ENCODE results near the gene EXOC3L1.

The EXOC3L1 gene

DNA sequence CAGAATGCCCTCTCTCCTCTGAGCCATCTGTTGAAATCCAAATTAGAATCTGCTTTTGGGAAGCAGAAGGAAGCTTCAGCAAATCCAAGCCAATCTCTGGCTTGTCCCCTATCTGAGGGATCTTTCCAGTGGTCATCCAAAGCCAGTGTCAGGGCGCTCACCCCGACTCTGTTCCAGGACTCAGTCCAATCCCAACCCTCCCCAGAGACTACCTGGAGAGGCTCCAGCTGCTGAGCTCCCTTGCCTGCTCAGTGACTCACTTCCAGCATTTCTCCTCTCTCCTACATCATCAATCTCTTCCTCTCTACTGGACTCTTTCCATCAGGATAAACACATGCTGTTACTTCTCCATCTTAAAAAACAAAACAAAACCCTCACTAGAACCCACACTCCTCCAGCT lies 8.6 kb downstream of the EXOC3L1 start:
- no peak for DNase-seq

DNA sequence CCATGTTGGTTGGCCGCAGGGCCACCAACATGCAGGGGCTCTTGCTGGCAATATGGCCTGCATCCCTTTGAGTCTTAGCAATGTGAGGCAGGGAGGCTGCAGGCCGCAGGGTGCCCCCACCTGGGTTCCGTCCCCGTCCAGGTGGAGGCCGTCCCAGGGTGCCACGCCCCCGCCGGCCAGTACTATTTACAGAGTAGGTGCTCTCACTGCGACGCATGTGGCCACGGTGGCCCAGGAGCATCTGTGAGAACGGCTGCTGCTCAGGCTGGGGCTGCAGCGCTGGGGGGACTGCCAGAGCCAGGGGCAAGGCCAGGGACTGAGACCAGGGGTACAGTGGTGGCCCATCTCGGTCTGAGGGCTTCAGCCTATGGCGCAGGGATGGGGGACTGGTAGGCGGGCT lies 9.8 kb downstream of the EXOC3L1 start:
- no peak for DNase-seq

DNA sequence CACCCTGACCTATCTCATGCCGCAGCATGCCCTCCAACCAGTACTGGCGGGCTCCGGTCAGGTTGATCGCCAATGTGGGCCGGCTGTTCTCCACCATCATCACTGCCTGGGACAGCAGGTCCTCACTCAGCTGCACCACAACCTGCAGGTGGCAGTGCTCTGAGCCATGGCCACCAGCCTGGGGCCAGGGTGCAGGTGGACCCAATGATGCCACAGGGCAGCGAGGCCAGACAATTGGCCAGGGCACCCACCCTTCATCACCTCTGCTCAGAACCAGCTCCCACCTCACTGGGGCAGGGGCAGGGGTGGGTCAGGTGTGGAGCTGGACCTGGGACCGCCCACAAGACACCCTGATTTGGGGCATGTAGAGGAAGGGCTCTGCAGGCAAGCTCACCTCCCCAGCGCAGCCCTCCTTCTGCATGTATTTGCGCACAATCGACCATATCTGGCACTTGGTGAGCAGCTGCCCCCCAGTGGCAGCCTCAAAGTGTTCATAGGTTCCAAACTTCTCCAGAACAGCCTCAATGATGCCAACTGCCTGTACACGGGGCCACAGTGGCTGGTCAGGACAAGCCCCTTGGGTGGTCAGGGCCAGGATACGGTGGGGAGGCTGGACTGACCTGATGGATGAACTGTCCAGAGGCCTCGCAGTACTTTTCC lies 10.4 kb downstream of the EXOC3L1 start:
- DNase-seq = peak; percentile 52

DNA sequence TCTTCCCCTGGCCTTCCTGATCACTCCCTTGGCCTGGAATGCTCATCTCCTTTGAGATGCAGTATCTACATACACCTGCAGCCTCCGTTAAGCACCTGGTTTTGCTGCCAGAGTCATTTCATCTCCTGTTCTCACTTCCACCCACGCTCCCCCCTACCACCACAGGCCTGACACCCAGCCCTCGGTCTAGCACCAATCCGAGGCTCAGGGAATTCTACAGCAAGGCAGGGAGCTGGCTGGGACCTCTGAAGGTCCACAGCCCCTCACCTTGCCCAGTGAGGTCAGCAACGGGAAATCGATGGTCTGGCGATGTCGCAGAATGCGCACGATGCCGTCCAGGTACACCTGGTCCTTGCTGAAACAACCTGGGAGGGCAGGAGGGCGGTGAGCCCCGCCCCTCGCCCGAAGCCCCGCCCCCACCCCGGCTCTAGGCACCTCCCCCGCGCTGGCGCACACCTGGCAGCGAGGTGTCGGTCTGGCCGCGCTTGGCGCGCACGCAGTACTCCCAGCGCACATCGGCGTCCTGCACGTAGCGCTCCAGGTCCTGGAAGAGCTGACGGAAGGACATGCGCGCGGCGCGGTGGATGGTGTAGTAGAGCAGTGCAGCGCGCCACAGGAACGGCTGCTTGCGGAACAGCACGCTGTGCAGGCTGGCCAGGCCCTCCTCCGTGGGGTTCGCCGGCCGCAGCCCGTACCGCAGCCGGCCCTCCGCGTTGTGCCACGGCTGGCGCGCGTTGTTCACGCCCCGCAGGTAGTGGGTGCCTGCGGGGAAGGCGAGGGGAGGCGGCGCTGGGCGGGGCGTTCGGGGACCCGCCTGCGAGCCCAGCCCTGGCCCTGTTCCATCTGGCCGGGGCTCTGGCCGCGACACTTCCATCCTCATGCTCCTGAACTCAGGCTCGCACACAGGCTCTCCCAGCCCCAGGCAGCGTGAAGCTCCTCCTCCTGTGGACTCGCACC lies 11.9 kb downstream of the EXOC3L1 start:
- peak; percentile 37 for DNase-seq

DNA sequence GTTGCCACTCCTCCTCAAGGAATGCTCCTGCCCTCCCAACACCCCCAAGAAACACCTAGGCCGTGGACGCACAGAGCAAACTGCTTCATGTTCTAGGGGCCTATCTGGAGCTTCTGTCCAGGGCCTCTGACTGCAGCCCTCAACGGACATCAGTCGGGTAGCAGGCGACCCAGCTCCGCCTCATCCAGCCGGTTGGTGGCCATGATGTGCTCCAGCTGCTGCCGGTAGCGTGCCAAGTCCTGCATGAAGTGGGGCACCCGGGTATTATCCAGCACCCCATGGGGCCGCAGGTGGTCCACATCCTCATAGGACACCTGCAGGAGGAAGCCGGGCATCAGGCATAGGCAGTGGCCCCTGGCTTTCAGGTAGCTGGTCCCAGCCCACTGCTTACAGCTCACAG lies 13.3 kb downstream of the EXOC3L1 start:
- no peak for DNase-seq

DNA sequence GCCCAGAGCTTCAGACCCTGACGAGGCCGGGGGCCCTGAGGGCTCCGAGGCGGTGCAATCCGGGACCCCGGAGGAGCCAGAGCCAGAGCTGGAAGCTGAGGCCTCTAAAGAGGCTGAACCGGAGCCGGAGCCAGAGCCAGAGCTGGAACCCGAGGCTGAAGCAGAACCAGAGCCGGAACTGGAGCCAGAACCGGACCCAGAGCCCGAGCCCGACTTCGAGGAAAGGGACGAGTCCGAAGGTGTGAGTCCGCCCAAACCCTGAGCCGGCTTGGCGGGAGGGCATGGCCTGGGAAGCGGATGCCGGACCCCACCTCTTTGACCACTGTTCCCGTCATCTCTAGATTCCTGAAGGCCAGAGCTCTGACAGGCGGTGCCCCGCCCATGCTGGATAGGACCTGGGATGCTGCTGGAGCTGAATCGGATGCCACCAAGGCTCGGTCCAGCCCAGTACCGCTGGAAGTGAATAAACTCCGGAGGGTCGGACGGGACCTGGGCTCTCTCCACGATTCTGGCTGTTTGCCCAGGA lies 15.2 kb downstream of the EXOC3L1 start:
- DNase-seq = no peak

DNA sequence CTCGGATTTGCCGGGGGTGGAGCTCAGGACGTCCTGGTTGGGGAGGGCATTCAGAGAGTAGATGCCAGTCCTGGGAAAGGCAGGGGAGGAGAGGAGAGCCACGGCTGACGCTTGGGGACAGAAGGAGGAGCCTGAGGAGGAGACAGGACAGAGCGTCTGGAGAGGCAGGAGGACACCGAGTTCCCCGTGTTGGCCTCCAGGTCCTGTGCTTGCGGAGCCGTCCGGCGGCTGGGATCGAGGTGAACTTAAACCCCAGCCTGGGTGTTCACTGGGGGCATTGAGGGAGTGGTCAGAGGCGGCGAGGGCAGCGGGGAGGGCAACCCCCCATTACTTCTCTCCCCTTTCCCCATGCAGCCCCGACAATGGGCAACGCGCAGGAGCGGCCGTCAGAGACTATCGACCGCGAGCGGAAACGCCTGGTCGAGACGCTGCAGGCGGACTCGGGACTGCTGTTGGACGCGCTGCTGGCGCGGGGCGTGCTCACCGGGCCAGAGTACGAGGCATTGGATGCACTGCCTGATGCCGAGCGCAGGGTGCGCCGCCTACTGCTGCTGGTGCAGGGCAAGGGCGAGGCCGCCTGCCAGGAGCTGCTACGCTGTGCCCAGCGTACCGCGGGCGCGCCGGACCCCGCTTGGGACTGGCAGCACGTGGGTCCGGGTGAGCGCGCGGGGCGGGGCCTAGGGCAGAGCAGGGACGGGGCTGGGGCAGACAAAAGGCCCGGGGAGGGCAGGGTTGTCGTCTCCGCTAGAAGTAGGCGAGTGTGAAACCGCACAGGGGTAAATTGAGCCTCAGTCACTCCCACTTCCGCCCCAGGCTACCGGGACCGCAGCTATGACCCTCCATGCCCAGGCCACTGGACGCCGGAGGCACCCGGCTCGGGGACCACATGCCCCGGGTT lies 15.9 kb downstream of the EXOC3L1 start:
- DNase-seq = peak; percentile 85

DNA sequence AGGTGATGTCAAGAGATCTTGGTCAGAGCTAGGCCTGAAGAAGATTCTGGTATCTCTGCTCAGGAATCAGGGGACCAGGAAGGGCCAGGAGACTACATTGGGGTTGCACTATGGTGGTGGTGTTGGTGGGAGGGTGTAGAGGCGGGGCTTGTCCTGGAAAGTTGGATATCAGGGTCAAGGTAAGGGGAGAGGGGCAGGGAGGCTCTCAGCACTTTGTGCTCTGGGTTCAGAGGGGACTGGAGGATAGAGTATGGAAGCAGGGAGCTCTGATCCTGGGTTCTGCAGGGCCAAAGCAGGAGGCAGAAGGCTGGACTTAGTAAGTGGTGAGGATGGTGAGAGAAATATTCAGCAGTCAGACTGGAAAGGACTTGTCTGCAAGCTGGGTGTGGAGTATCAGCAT lies 16.6 kb downstream of the EXOC3L1 start:
- no peak for DNase-seq

DNA sequence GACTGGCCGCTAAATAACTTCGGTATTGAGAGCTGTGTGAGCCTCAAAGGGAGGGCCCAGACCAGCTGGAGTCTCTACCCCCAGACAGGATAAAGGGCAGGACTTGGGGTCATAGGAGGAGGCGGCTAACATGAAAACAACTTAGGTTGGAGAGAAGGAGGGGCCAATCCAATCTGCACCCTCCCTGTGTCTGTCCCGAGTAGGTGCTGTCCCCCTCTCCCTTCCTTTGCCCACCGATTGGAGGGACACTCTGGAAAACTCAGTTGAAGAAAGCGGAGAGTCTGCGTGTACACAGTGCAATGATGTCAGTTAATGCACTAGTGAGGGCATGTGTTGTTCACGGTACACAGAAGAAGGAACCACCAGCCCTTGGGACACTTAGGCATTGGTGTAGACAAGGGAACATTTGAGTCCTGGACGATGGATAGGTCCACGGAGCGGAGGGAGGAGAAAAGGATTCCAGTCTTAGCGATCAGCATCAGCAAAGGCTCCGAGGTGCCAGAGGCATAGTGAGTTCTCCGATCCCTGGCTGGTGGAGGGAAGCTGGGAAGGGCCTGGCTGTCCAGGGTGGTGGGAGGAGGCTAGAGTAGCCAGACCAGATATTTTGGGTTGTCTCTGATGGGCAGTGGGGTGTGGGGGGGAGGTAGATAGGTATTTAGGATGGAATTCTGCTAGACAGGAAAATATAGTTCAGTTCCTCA lies 18.8 kb downstream of the EXOC3L1 start:
- no peak for DNase-seq

DNA sequence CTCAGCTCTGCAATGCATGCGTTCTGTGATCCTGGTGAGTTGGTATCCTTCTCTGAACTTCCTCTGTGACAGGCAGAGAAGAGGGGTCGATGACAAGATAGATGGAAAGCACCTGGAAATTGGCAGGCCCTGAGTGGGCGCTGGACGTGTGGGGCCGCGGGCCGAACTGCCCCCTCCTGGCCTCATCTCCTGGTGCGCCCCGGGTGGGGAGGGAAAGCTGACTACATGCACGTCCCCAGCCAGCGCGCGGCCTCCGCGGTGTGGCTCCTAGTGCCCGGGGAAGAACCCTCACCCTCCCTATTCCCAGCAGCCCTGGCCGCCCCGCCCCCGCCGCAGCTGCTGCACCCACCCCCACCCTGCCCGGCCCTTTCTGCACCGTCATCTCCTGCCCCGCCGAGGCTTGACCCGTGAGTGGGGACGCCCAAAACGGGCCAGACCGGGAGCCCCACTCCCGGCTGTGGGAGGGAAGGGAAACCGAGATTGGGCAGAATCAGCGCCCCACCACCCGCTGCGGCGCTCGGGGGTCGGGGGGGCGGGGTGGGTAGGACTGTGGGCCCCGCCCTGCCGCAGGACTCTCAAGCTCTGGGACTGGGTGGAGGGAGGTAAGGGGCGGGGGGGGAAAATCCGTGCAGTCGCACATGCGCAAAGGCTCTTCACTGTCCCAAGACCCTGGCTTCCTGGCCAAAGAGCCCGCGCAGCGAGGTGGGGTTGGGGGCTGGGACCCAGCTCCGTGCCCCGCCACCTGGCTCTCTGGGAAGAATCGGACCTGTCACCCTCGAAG lies 19.6 kb downstream of the EXOC3L1 start, which contains the start of gene NOL3:
Gene NOL3 (plus strand): TSS at position 371 of the 781 bp plus-strand sequence.
- DNase-seq = peak; percentile 47

DNA sequence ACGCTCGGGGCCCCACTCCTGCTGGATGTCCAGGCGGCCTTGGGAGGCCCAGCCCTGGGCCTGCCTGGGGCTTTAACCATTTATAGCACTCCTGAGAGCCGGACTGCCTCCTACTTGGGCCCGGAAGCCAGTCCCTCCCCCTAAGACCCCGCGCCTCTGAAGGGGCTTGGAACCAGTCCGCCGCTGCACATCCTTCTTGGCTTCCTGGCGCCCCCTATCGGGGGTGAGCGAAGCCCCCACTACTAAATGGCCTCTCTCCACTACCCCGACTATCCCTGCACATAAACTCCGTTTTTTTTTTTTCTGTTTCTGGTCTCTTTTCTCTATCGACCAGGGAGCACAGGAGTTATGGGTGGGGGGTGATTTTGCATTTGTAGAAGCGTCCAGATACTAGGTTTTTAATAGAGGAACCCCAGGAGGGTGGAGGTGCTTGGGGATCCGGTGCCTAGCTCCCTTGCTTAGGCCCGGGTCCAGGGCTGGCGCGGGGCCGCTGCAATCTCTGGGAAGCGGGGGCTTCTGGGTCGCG lies 20.2 kb downstream of the EXOC3L1 start:
- DNase-seq = peak; percentile 42

DNA sequence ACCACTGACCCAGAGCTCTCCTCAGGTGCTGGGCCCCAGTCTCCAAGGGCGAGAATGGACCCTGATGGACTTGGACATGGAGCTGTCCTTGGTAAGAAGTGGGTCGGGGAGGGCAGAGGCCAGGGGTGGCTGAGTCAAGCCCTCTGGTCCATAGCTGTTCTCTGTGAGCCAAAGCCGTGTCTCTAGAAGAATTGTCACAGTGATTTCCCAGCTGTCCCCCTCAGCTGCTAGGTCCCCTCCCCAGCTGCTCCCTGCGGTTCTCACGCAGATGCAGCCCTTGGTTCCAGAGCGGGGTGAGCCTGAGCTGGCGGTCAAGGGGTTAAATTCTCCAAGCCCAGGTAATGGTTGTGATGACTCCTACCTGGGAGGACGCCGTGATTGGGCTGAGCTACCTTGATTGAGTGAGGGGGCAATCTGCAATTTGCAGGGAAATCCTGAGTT lies 20.9 kb downstream of the EXOC3L1 start:
- DNase-seq = no peak

DNA sequence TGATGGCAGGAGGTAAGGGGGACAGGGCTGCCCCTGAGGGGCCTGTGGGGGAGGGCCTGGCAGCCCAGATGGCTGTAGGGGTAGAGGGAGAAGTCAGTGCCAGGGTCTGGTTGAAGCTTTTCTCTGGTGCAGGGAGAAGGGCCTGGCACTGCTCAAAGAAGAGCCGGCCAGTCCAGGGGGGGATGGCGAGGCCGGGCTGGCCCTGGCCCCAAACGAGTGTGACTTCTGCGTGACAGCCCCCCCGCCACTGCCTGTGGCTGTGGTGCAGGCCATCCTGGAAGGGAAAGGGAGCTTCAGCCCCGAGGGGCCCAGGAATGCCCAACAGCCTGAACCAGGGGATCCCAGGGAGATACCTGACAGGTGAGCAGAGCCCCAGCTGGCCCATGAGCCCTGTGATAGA lies 22.3 kb downstream of the EXOC3L1 start:
- DNase-seq = no peak

DNA sequence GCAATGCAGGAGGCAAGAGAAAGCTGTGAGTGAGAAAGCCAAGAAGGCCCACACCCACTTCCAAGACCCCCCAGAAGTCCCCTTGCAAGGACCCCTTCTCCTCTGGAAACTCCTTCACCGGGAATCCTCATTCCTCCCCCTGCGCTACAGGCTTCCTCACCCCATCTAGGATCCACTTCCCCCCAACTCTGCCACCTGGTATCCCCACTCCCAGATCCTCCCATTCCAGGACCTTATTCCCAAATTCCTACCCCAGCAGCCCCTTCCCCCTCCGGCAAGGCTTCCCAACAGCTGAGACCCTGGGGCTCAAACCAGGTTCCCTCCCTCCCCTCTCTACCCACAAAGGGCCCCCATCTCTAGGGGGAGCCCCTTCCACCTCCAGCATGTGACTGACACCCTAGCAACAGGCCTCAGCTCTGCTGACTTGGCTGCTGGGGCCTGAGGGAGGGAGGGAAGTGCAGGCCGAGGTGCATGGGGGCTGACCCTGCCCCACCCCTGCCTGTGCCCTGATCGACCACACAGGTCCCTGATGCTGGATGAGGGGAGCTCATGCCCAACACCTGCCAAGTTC lies 23.3 kb downstream of the EXOC3L1 start:
- no peak for DNase-seq

DNA sequence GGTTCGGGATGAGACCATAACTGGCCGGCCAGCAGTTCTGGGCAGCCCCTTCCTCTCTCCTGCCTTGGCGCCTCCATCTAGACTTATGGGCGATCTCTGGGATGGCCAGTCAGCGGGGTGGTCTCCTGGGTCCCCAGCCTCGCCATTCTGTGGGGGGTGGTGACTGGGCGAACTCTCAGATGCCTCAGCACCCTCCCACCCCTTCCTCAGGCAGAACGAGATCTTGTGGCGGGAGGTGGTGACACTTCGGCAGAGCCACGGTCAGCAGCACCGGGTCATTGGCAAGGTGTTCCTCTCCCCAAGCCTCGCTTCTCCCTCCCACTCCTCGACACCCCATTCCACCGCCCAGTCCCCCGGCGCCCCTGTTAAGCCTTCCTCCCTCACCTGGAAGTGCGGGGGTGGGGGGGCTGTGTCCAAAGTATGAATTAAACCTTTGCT lies 23.8 kb downstream of the EXOC3L1 start:
- DNase-seq = no peak

DNA sequence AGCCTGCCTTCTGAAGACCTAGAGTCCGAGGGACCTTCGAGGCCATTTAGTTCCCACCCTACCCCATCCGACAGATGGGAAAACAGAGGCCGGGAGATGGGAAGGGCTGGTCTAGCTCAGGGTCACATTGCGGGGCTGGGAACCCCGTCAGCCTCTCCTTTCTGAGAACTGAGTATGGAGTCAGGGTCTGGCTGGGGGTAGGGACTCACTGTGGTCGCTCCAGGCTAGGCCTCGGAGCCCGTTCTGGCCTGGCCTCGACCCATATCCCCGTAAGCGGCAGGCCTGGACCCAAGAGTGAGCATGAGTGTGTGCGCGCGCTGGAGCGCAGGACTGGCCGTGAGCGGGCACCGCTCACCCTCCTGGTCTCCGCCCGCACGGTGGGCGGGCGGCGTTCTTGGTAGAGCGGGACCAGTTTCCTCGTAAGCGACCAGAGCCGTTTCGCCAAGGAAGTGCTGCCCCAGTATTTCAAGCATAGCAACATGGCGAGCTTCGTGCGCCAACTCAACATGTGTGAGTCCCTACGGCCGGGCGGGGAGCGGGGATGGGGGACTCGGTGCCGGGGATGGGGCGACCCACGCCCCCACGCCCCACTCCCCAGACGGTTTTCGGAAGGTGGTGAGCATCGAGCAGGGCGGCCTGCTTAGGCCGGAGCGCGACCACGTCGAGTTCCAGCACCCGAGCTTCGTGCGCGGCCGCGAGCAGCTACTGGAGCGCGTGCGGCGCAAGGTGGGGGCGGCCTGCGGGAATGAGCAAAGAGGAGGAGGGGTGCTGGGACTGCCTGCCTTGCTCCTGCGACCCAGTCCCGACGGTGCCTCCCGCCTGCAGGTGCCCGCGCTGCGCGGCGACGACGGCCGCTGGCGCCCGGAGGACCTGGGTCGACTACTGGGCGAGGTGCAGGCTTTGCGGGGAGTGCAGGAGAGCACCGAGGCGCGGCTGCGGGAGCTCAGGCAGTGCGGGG lies 24.5 kb downstream of the EXOC3L1 start:
- no peak for DNase-seq

DNA sequence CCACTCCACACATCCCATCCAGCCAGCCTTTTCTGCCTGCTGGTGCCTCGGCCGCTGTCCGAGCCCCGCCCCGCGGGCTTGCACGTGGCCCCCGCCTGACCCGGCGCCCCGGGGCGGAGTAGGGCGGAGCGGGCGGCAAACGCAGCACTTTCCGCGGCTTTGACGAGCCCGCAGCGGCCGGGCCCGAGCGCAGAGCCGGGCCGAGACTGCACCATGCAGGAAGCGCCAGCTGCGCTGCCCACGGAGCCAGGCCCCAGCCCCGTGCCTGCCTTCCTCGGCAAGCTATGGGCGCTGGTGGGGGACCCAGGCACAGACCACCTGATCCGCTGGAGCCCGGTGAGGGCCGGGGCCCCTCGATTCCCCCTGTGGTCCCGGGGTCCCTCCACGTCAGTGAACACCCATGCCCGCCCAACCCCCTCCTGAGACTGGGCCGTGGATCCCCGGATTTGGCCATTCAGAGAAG lies 25.3 kb downstream of the EXOC3L1 start, which contains the start of gene HSF4:
Gene HSF4 (plus strand): TSS at position 147 of the 463 bp plus-strand sequence. CDS start 67 bp downstream, at position 214.
- peak; percentile 32 for DNase-seq

DNA sequence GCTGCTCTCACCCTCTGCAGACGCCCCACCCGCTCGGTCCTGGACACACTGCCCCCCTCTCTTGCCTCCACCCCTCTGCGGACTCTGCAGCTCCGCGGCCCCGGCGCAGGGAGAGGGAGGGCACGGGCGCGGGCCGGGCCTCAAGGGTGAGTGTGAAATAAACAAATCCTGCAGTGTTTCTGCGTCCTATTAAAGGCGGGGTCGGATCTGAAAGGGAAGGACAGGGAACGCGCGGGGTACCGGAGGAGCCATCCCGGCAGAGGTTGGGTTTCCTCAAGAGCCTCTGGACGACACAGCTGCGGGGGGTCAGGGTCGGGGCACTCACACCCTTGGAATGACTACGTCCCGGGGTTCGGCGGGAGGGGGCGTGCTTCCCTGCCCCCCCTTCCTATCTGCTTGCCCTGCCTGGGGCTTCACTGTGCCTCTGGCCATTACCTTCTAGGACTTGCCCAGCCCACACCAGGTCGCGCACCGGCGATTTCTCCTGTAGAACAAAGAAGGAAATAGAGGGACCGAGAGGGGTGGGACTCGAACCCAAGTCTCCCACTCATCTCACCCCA lies 25.9 kb downstream of the EXOC3L1 start:
- DNase-seq = no peak

Measured in hematopoietic multipotent progenitor cell treated with erythropoietin and hydrocortisone succinate and interleukin-3 and kit ligand, for 8 days (in vitro differentiated cells).